ENCODE results near the gene ZDHHC14. TPM values are rescaled to one million over a fixed set of nuclear protein-coding genes. Genes with fewer than 3 reads are reported as not detected.
"Not testable (repeated sequence)": the region's sequence is repeated elsewhere in the genome, so short reads cannot be mapped to it uniquely, and the experiment has no call there.

The ZDHHC14 gene
- total and polyA plus RNA-seq, 7 donors = 2.4 to 12.6 (median 9.6) TPM

DNA sequence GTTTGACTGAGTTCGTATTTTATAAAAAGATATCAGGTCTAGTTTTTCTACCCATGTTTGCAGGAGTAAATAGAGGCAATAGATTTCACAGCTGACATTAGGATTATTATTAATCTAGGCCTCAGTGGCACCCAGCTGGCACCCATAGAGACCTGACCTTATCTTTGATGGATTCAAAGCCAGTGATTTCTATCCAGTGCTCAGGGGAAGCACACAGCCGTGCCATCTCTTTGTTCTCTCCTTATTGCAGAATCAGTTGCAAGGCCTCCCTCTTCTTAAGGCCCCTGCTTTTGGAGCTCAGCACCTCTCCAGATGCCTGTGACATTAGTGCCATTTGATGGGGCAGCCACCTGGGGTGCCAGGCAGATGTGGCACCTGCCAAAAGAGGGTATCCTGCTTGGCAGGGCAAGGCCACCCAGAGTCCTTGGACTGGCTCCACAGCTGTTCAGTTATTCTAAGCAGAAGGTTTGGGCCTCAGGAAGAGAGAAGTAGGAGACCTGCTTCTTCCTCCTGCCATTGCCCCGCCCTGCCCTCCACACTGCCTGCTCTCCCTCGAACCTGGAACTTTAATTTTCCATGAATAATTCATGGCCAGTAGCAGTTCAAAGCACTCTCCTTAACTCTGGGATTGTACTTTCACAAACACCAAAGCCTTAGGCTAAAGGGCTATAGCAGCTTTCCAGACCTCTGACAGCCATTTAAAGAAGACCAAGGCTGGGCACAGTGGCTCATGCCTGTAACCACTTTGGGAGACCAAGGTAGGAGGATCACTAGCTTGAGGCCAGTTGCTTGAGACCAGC, 206.3 kb downstream of the ZDHHC14 start:
- WGBS, 2 donors = 84 to 93% methylated on average over 4 of the region's 4 CpGs
- TF ChIP-seq EP300 (IDR thresholded peaks at IDR 0.05) = no peak
- Histone ChIP-seq H3K9me3 (peaks cover 0 to 3% (median 0%) of the 10 kb centered on the region in 4 donors), H3K36me3 (no peaks in the 10 kb centered on the region), H3K4me1 (no peaks in the 10 kb centered on the region), H3K4me3 (no peak overlapping the region), H3K27ac (no peak overlapping the region), H3K27me3 (no peaks in the 10 kb centered on the region)
- DNase-seq = no peak
- intact Hi-C loops (cut with DNase I) = no loop called here

DNA sequence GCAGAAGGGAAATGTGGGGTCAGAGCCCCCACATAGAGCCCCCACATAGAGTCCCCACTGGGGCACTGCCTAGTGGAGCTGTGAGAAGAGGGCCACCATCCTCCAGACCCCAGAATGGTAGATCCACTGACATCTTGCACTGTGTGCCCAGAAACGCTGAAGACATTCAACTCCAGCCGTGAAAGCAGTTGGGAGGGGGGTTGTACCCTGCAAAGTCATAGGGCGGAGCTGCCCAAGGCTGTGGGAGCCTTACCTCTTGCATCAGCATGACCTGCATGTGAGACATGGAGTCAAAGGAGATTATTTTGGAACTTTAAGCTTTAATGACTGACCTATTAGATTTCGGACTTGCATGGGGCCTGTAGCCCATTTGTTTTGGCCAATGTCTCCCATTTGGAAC, 209.7 kb downstream of the ZDHHC14 start:
- H3K27me3 ChIP-seq; intact Hi-C loops (cut with DNase I); H3K27ac ChIP-seq; DNase-seq; H3K4me3 ChIP-seq; H3K4me1 ChIP-seq; H3K36me3 ChIP-seq; H3K9me3 ChIP-seq: not testable (repeated sequence)
- 93 to 95% methylated on average over 4 of the region's 4 CpGs for WGBS, 2 donors

DNA sequence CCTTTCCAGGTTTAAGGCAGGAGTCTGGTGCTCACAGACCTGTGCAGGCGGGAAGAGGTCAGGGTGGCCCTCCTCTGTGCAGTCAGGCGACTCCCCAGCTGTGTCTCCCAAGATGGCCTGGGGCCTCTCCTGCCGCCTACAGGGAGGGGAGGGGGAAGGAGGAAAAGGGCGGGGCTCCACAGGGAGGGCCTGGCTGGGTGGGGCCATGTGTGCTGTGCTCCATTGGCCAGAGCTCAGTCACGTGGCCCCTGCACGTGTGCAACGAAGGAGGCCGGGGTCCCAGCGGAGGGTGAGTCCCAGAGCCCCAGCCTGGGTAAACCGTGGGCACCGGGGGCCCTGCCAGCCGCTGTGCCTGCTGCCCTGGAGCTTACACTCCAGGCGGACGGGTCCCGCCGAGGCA, 211.6 kb downstream of the ZDHHC14 start:
- Histone ChIP-seq H3K27me3 (no peaks in the 10 kb centered on the region), H3K36me3 (no peaks in the 10 kb centered on the region), H3K4me1 (peaks cover 0 to 3% (median 0%) of the 10 kb centered on the region in 4 donors), H3K9me3 (peaks cover 0 to 3% (median 0%) of the 10 kb centered on the region in 4 donors), H3K27ac (no peak overlapping the region), H3K4me3 (peak overlapping the region in 1 of 4 donors; percentile 4)
- DNase-seq = no peak
- WGBS, 2 donors = 89% methylated on average over 16 of the region's 16 CpGs
- TF ChIP-seq, protein P1, sequence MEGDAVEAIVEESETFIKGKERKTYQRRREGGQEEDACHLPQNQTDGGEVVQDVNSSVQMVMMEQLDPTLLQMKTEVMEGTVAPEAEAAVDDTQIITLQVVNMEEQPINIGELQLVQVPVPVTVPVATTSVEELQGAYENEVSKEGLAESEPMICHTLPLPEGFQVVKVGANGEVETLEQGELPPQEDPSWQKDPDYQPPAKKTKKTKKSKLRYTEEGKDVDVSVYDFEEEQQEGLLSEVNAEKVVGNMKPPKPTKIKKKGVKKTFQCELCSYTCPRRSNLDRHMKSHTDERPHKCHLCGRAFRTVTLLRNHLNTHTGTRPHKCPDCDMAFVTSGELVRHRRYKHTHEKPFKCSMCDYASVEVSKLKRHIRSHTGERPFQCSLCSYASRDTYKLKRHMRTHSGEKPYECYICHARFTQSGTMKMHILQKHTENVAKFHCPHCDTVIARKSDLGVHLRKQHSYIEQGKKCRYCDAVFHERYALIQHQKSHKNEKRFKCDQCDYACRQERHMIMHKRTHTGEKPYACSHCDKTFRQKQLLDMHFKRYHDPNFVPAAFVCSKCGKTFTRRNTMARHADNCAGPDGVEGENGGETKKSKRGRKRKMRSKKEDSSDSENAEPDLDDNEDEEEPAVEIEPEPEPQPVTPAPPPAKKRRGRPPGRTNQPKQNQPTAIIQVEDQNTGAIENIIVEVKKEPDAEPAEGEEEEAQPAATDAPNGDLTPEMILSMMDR (IDR thresholded peaks at IDR 0.05) = no peak
- TF ChIP-seq POLR2A (IDR thresholded peaks at IDR 0.05) (no peak), EP300 (IDR thresholded peaks at IDR 0.05) (no peak), POLR2AphosphoS5 (IDR thresholded peaks at IDR 0.05) (no peak)
- intact Hi-C loops (cut with DNase I) = no loop called here

DNA sequence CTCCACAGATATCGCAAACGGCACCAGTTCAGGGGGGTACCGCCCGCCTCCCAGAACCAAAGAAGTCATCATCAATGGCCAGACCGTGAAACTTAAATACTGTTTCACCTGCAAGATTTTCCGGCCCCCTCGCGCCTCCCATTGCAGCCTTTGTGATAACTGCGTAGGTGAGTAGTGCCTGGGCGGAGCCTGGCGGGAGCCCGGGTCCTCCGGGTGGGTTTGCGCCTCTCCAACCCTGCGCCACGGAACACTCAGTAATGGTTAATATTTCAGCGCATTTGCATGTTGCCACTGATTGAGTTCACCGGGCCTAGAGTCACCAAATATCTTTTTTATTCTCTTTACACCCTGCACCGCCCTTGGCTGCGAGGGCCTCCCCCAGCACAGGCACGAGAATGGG, 212.0 kb downstream of the ZDHHC14 start:
- 93 to 95% methylated on average over 21 of the region's 21 CpGs for WGBS, 2 donors

DNA sequence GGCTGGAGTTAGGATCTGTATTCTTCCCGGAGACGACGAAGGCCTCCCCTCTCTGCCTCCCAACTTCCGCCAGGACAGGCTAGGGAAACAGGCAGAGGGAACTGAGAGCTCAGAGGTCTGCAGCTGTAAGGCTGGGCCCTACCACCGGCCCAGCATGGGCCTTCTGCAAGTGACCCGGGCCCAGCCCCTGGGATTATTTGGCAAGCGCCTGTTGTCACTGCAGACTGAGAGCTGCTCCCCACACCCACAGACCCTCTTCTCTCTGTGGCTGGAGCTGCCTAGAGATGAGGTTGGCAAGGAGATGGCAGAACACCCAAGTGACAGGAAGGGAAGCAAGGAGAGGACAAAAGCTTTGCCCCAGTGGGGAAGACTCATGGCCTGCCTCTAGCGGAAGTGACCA, 212.6 kb downstream of the ZDHHC14 start:
- 90 to 94% methylated on average over 8 of the region's 8 CpGs for WGBS, 2 donors
- H3K4me3 ChIP-seq = no peak overlapping the region
- H3K4me1 ChIP-seq = peaks cover 0 to 4% (median 0%) of the 10 kb centered on the region in 4 donors
- no peak overlapping the region for H3K27ac ChIP-seq
- TF ChIP-seq, protein P1 (IDR thresholded peaks at IDR 0.05) = no peak
- TF ChIP-seq POLR2AphosphoS5 (IDR thresholded peaks at IDR 0.05) (no peak), EP300 (IDR thresholded peaks at IDR 0.05) (no peak), POLR2A (IDR thresholded peaks at IDR 0.05) (no peak)
- DNase-seq = no peak
- H3K9me3 ChIP-seq = peaks cover 0 to 3% (median 0%) of the 10 kb centered on the region in 4 donors
- intact Hi-C loops (cut with DNase I) = no loop called here
- H3K27me3 ChIP-seq = no peaks in the 10 kb centered on the region
- no peaks in the 10 kb centered on the region for H3K36me3 ChIP-seq

More for the DNA sequence above, 212.0 kb downstream of the ZDHHC14 start:
- no peak overlapping the region for H3K27ac ChIP-seq
- H3K9me3 ChIP-seq = peaks cover 0 to 3% (median 0%) of the 10 kb centered on the region in 4 donors
- intact Hi-C loops (cut with DNase I) = no loop called here
- no peak for TF ChIP-seq EP300 (IDR thresholded peaks at IDR 0.05)
- no peak for TF ChIP-seq POLR2A (IDR thresholded peaks at IDR 0.05)
- TF ChIP-seq POLR2AphosphoS5 (IDR thresholded peaks at IDR 0.05) = no peak
- TF ChIP-seq, protein P1 (IDR thresholded peaks at IDR 0.05) = no peak
- no peak for DNase-seq
- H3K4me3 ChIP-seq = peak overlapping the region in 1 of 4 donors; percentile 4
- no peaks in the 10 kb centered on the region for H3K27me3 ChIP-seq
- no peaks in the 10 kb centered on the region for H3K36me3 ChIP-seq
- peaks cover 0 to 4% (median 0%) of the 10 kb centered on the region in 4 donors for H3K4me1 ChIP-seq
